IPS-18c (cell line): ENCODE measurements around the gene MPC2.
"Not testable (repeated sequence)": the region's sequence is repeated elsewhere in the genome, so short reads cannot be mapped to it uniquely, and the experiment has no call there.

Experiments used
- H3K4me3 ChIP-seq: 2 replicates; pipeline ENCODE4 v1.7.0; 2013; ENCODE audit warnings: low read depth, mild to moderate bottlenecking, low read length, moderate library complexity; ENCODE audit not compliant: insufficient read depth
- H3K9me3 ChIP-seq: one replicate; pipeline ENCODE4 v1.6.1; 2013; ENCODE audit warnings: mild to moderate bottlenecking, low read length, moderate library complexity; ENCODE audit not compliant: control insufficient read depth, insufficient read depth

MPC2 gene

GRCh38 chr1:167881069-167881468 lies 55.8 kb downstream of the MPC2 start:
- no peak overlapping the region for H3K4me3 ChIP-seq
- no peaks in the 10 kb centered on the region for H3K9me3 ChIP-seq

- Histone ChIP-seq H3K4me3 (no peak overlapping the region), H3K9me3 (no peaks in the 10 kb centered on the region)
Observed at GRCh38 chr1:167880580-167881021, 56.3 kb downstream of the MPC2 start.

GRCh38 chr1:167879508-167879907 lies 57.4 kb downstream of the MPC2 start:
- H3K9me3 ChIP-seq = no peaks in the 10 kb centered on the region
- no peak overlapping the region for H3K4me3 ChIP-seq

- Histone ChIP-seq H3K9me3 (no peaks in the 10 kb centered on the region), H3K4me3 (no peak overlapping the region; the same call in 1 of the 2 replicates)
Observed at GRCh38 chr1:167878372-167879160, 58.3 kb downstream of the MPC2 start.

GRCh38 chr1:167876597-167877175 lies 60.2 kb downstream of the MPC2 start:
- Histone ChIP-seq H3K9me3 (no peaks in the 10 kb centered on the region), H3K4me3 (no peak overlapping the region)

GRCh38 chr1:167871331-167871730 lies 65.5 kb downstream of the MPC2 start:
- H3K9me3 ChIP-seq = no peaks in the 10 kb centered on the region
- no peak overlapping the region for H3K4me3 ChIP-seq

GRCh38 chr1:167869157-167870001 lies 67.5 kb downstream of the MPC2 start:
- not testable (repeated sequence) for H3K9me3 ChIP-seq, H3K4me3 ChIP-seq

- H3K4me3 ChIP-seq, H3K9me3 ChIP-seq: not testable (repeated sequence)
Observed at GRCh38 chr1:167866739-167867414, 70.0 kb downstream of the MPC2 start.
